Bronchial epithelial cell (primary cell): ENCODE results near the gene HOXA10. TPM values are rescaled to one million over a fixed set of nuclear protein-coding genes. Genes with fewer than 3 reads are reported as not detected.

Source experiments
- DNase-seq: peaks from one replicate; pipeline ENCODE4 v3.0.0-alpha.2; 2010; ENCODE audit warnings: low read depth
- FAIRE-seq: peaks from 2 replicates; lab custom pipeline; 2011; peaks lifted over from hg19 to GRCh38; lab: Jason Lieb, UNC
- H3K27me3 ChIP-seq: 2 replicates; pipeline ENCODE4 v1.5.1; 2011; ENCODE audit warnings: low read length; ENCODE audit not compliant: control insufficient read depth, insufficient read depth
- H3K36me3 ChIP-seq: 2 replicates; pipeline ENCODE4 v1.5.1; 2011; ENCODE audit warnings: low read length; ENCODE audit not compliant: control insufficient read depth, insufficient read depth
- H3K4me3 ChIP-seq: 2 replicates; pipeline ENCODE4 v1.5.1; 2011; ENCODE audit warnings: mild to moderate bottlenecking, low read depth, low read length, control low read depth
- total RNA-seq: library from RNA; depleted of rRNA; stranded (reverse); fragments of >200 nt; gene quantifications from 2 replicates; pipeline ENCODE4 v1.2.1, GENCODE V29; 2014
- TF ChIP-seq, protein P1 (sequence below): IDR thresholded peaks from 2 replicates; pipeline ENCODE4 v1.5.1; 2011; ENCODE audit warnings: mild to moderate bottlenecking, moderate library complexity, low read length, control low read depth, inconsistent platforms; ENCODE audit not compliant: insufficient read depth, severe bottlenecking

Gene HOXA10
- total RNA-seq, 1 donor from 2014 or later: not detected

DNA sequence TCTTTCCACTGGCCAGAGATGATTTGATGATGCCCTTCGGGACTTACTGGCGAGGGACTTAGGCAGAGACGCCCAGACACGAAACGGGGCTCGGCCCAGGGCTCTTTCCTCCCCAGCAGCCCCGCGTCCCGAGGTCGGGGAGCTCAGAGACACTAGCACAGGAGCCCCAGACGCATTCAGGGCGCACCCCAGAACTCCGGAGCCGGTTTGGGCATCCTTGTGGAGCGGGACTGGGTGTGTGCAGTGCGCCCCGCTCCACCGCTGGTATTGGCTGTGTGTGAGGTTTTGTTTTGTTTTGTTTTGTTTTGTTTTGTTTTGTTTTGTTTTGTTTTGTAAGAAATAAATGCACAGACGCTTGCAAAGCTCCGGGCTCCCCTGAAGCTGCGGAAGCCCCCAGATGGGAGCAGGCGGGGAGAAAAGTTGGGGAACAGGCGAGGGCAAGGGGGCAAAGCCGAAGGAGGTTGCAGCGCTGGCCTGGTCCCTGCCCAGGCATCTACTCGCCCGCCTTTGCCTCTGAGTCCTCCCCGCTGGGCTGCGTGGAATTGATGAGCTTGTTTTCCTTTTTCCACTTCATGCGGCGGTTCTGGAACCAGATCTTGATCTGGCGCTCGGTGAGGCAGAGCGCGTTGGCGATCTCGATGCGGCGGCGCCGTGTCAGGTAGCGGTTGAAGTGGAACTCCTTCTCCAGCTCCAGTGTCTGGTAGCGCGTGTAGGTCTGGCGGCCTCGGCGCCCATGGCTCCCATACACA lies 28.8 kb downstream of the HOXA10 start:
- Histone ChIP-seq H3K36me3 (no peaks in the 10 kb centered on the region), H3K27me3 (peaks cover 87% of the 10 kb centered on the region), H3K4me3 (no peak overlapping the region)
- FAIRE-seq (no peak), DNase-seq (no peak)
- TF ChIP-seq, protein P1, sequence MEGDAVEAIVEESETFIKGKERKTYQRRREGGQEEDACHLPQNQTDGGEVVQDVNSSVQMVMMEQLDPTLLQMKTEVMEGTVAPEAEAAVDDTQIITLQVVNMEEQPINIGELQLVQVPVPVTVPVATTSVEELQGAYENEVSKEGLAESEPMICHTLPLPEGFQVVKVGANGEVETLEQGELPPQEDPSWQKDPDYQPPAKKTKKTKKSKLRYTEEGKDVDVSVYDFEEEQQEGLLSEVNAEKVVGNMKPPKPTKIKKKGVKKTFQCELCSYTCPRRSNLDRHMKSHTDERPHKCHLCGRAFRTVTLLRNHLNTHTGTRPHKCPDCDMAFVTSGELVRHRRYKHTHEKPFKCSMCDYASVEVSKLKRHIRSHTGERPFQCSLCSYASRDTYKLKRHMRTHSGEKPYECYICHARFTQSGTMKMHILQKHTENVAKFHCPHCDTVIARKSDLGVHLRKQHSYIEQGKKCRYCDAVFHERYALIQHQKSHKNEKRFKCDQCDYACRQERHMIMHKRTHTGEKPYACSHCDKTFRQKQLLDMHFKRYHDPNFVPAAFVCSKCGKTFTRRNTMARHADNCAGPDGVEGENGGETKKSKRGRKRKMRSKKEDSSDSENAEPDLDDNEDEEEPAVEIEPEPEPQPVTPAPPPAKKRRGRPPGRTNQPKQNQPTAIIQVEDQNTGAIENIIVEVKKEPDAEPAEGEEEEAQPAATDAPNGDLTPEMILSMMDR: no peak

DNA sequence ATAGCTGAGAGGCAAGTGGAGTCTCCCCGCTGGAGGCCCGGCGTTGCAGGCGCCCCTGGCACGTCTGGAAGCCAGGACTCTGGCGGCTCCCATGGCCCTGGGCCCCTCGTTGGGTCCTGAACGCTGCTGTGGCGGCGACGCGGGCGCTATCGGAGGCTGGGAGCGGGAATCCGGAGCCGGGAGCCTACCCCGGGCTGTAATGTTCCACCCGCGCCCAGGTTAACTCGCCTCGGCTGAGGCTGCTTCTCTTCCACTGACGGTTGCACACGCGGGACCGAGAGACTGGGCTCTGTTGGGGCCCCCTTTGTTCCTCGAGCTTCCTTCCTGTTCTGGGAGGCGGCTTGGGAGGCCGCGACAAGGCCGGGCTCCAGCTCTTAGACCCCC lies 29.3 kb downstream of the HOXA10 start:
- no peak for FAIRE-seq
- TF ChIP-seq, protein P1: no peak
- H3K27me3 ChIP-seq: peaks cover 88% of the 10 kb centered on the region
- H3K36me3 ChIP-seq: no peaks in the 10 kb centered on the region
- DNase-seq: no peak
- H3K4me3 ChIP-seq: no peak overlapping the region

DNA sequence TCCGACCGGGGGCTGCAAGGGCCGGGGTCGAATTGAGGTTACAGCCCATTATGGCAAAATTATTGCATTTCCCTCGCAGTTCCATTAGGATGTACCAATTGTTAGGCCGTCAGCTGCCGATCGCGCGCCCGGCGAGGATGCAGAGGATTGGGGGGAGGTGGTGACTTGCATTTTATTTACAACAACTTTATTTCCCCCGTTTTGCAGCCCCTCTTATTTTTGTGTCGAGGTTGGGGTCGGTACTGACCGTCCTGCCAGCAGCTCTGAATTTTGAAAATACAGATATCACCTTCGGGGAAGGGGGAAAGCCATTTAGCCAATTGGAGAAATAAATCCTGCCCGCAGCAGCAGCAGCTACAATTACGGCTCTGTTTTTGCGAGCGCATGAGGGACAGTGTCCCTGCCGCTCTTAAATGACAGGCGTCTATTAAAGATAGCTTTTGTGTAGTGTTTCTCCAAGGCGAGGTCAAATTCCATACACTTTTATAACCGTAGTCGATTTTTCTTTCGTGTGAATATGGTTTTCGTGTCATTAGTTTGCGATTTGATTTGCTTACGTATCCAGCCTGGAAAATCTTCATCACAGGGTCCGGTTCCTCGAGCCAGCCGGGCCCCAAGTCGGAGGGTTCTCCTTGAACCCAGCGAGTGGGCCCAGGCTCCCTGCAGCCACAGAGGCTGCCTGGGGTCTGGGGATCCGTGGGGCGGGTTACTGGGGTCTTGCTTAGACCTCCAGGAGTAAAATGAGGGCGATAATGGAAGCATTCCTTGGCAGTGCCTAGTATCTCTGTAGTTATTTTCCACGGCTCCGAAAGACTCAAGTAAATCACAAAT lies 30.0 kb downstream of the HOXA10 start:
- FAIRE-seq (no peak), DNase-seq (no peak)
- H3K36me3 ChIP-seq: no peaks in the 10 kb centered on the region
- H3K27me3 ChIP-seq: peaks cover 87% of the 10 kb centered on the region
- TF ChIP-seq, protein P1: no peak
- H3K4me3 ChIP-seq: no peak overlapping the region

DNA sequence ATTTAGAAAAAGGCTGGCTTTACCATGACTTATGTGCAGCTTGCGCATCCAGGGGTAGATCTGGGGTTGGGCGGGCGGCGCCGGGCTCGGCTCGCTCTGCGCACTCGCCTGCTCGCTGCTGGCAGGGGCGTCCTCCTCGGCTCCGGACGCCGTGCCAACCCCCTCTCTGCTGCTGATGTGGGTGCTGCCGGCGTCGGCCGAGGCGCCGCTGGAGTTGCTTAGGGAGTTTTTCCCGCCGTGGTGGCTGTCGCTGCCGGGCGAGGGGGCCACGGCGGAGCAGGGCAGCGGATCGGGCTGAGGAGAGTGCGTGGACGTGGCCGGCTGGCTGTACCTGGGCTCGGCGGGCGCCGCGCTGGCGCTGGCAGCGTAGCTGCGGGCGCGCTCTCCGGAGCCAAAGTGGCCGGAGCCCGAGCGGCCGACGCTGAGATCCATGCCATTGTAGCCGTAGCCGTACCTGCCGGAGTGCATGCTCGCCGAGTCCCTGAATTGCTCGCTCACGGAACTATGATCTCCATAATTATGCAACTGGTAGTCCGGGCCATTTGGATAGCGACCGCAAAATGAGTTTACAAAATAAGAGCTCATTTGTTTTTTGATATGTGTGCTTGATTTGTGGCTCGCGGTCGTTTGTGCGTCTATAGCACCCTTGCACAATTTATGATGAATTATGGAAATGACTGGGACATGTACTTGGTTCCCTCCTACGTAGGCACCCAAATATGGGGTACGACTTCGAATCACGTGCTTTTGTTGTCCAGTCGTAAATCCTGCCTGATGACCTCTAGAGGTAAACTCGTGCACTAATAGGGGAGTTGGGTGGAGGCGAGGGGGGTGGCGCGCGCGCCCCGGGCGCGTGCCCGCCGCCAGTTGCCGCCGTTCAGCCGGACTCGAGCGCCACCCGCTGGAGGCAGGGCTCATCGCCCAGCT lies 30.8 kb downstream of the HOXA10 start, which contains the start of gene HOXA5:
Gene HOXA5 (minus strand): TSS at position 659 of the 927 bp plus-strand sequence. CDS start 74 bp downstream, at position 585.
- Histone ChIP-seq H3K4me3 (no peak within 1 kb of the TSS), H3K36me3 (no peaks in the 10 kb centered on the region), H3K27me3 (peaks cover 88% of the 10 kb centered on the region)
- TF ChIP-seq, protein P1: peak; percentile 38
- no peak for FAIRE-seq
- peak; percentile 9 for DNase-seq

DNA sequence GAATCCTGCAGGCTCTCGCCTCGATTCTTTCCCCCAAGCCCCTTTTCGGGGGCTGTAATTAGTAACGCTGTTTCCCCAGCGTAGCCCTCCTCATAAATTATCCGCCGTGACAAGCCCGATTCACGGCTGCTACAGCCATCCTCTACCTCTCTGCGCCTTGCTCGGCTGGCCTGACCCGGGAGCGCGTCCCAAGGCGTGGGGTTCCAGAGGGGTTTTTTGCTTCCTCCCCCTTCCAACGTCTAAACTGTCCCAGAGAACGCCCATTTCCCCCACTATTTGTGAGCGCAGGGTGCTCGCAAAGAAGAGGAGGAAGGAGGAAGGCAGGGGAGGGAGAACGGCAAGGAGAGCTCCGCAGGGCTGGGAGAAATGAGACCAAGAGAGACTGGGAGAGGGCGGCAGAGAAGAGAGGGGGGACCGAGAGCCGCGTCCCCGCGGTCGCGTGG lies 31.5 kb downstream of the HOXA10 start:
- TF ChIP-seq, protein P1: no peak
- no peaks in the 10 kb centered on the region for H3K36me3 ChIP-seq
- H3K4me3 ChIP-seq: no peak overlapping the region
- FAIRE-seq: no peak
- no peak for DNase-seq
- H3K27me3 ChIP-seq: peaks cover 87% of the 10 kb centered on the region
